Prostate gland (tissue), 2 donors: ENCODE results near the gene SLC25A44. TPM values are rescaled to one million over a fixed set of nuclear protein-coding genes. Genes with fewer than 3 reads are reported as not detected.

Experiments
- DNase-seq: peaks from one replicate; pipeline ENCODE4 v3.0.0-alpha.2; 2019; ENCODE audit warnings: low spot score
- H3K27ac ChIP-seq, 2 donors: fragments of 200-600 bp; sonication (generic); 2 replicates each; pipeline ENCODE4 v1.5.1; 2017 to 2019
- H3K27me3 ChIP-seq: fragments of 200-600 bp; sonication (generic); replicated peaks from 2 replicates; pipeline ENCODE4 v1.5.1; 2019; ENCODE audit not compliant: insufficient read depth
- H3K36me3 ChIP-seq, 2 donors: fragments of 200-600 bp; sonication (generic); 1 replicate in 1 of 2; 2 replicates in 1 of 2; pipeline versions ENCODE4 v1.5.1 to v1.8.1; 2017 to 2019
- H3K4me1 ChIP-seq: fragments of 200-600 bp; sonication (generic); replicated peaks from 2 replicates; pipeline ENCODE4 v1.5.1; 2019
- H3K4me3 ChIP-seq, 2 donors: fragments of 200-600 bp; sonication (generic); 2 replicates each; pipeline ENCODE4 v1.5.1; 2017 to 2019
- H3K9me3 ChIP-seq: fragments of 200-600 bp; sonication (generic); 2 replicates; pipeline ENCODE4 v1.5.1; 2017
- POLR2A ChIP-seq: fragments of 450-650 bp; IDR thresholded peaks from one replicate; pipeline ENCODE4 v1.6.1; 2016; ENCODE audit warnings: antibody characterized with exemption, mild to moderate bottlenecking
- POLR2AphosphoS5 ChIP-seq: sonication (generic); formaldehyde crosslinking; IDR thresholded peaks from one replicate; pipeline ENCODE4 v1.6.1; 2017; ENCODE audit warnings: antibody characterized with exemption
- WGBS: methylation state at CpG from one replicate; pipeline ENCODE4 v1.1.5; 2018; 5-methylcytosine and 5-hydroxymethylcytosine counted together
- intact Hi-C: fragments of 100-400 bp; cut with DNase I; formaldehyde crosslinking; loops from one replicate; pipeline ENCODE4 v1.14.2; 2022
- total RNA-seq, 2 donors: library from RNA; depleted of rRNA; stranded (reverse); fragments of >200 nt; gene quantifications; one replicate each; pipeline ENCODE4 v1.1.0, GENCODE V29; 2016
- TF ChIP-seq, protein P1 (sequence below), 4 experiments: fragments of 200-600 bp in 2 of 4; fragments of 450-650 bp in 2 of 4; sonication (generic) in 2 of 4; IDR thresholded peaks; 1 replicate in 3 of 4; 2 replicates in 1 of 4; pipeline ENCODE4 v1.5.1; 2016 to 2019; ENCODE audit warnings: antibody characterized with exemption in 4 of 4, mild to moderate bottlenecking in 2 of 4, moderate library complexity in 2 of 4

Gene SLC25A44
- total RNA-seq, 2 donors from 2014 or later = 14.2 to 16.5 TPM

GRCh38 chr1:156151093-156151688 lies 42.7 kb upstream of the SLC25A44 start:
- Histone ChIP-seq H3K27me3 (no peaks in the 10 kb centered on the region), H3K9me3 (no peaks in the 10 kb centered on the region), H3K27ac (no peak overlapping the region), H3K36me3 (no peaks in the 10 kb centered on the region), H3K4me1 (peaks cover 4% of the 10 kb centered on the region), H3K4me3 (no peak overlapping the region)
- no peak for DNase-seq
- intact Hi-C loops = no loop called here
- TF ChIP-seq POLR2AphosphoS5 (no peak), POLR2A (no peak)
- TF ChIP-seq, protein P1, sequence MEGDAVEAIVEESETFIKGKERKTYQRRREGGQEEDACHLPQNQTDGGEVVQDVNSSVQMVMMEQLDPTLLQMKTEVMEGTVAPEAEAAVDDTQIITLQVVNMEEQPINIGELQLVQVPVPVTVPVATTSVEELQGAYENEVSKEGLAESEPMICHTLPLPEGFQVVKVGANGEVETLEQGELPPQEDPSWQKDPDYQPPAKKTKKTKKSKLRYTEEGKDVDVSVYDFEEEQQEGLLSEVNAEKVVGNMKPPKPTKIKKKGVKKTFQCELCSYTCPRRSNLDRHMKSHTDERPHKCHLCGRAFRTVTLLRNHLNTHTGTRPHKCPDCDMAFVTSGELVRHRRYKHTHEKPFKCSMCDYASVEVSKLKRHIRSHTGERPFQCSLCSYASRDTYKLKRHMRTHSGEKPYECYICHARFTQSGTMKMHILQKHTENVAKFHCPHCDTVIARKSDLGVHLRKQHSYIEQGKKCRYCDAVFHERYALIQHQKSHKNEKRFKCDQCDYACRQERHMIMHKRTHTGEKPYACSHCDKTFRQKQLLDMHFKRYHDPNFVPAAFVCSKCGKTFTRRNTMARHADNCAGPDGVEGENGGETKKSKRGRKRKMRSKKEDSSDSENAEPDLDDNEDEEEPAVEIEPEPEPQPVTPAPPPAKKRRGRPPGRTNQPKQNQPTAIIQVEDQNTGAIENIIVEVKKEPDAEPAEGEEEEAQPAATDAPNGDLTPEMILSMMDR (IDR thresholded peaks at IDR 0.05) = no peak
- 75% methylated on average over 6 of the region's 6 CpGs for WGBS

- no peak for TF ChIP-seq POLR2A
- H3K4me3 ChIP-seq = no peak overlapping the region
- 47% methylated on average over 5 of the region's 5 CpGs for WGBS
- no peak for DNase-seq
- no peaks in the 10 kb centered on the region for H3K36me3 ChIP-seq
- intact Hi-C loops = no loop called here
- H3K9me3 ChIP-seq = no peaks in the 10 kb centered on the region
- peaks cover 4% of the 10 kb centered on the region for H3K4me1 ChIP-seq
- H3K27me3 ChIP-seq = no peaks in the 10 kb centered on the region
- peak overlapping the region in 1 of 2 donors; percentile 81 for H3K27ac ChIP-seq
Measured at GRCh38 chr1:156152628-156153027, 41.3 kb upstream of the SLC25A44 start.

DNA sequence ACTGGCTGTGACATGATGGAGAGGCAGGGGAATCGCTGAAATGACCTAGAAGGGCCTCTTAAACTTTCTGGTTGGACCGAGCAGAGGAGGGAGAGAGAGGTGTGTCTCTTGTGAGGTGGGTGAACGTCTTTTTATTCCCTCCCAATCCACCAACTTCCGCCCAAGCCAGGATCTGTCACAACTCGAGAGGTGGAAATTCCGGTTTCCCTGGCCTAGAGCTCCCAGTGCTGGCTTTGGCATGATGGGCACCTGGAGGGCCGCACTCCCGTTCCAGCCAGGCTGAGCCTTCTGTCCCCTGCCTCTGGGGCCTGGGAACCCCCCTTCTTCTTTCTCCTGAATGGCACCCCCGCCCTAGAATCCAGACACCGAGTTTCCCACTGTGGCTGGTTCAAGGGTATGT lies 40.5 kb upstream of the SLC25A44 start, which contains the start of gene SEMA4A:
Gene SEMA4A, plus strand, starts transcription at position 224 of the 400 bp plus-strand sequence. CDS start 994 bp downstream, outside the sequence.
- Histone ChIP-seq H3K9me3 (no peaks in the 10 kb centered on the region), H3K4me1 (peaks cover 4% of the 10 kb centered on the region), H3K27me3 (no peaks in the 10 kb centered on the region), H3K4me3 (peak within 1 kb of the TSS; percentile 25 to 36), H3K27ac (peak within 1 kb of the TSS; percentile 49 to 81), H3K36me3 (no peaks in the 10 kb centered on the region)
- peak; percentile 89 for DNase-seq
- 46% methylated on average over 10 of the region's 10 CpGs for WGBS
- TF ChIP-seq, protein P1 (IDR thresholded peaks at IDR 0.05) = no peak
- TF ChIP-seq POLR2A (peak; percentile 36), POLR2AphosphoS5 (peak; percentile 91)
- intact Hi-C loops = no loop called here

- peak overlapping the region; percentile 25 to 36 for H3K4me3 ChIP-seq
- intact Hi-C loops = no loop called here
- H3K27ac ChIP-seq = peak overlapping the region; percentile 49 to 81
- TF ChIP-seq POLR2A = peak; percentile 10
- TF ChIP-seq POLR2AphosphoS5 = no peak
- 49% methylated on average over 11 of the region's 11 CpGs for WGBS
- H3K36me3 ChIP-seq = no peaks in the 10 kb centered on the region
- H3K4me1 ChIP-seq = peaks cover 4% of the 10 kb centered on the region
- H3K9me3 ChIP-seq = no peaks in the 10 kb centered on the region
- no peaks in the 10 kb centered on the region for H3K27me3 ChIP-seq
- DNase-seq = no peak
Measured at GRCh38 chr1:156154317-156154749, 39.6 kb upstream of the SLC25A44 start.

- no peak overlapping the region for H3K4me3 ChIP-seq
- 70% methylated on average over 12 of the region's 12 CpGs for WGBS
Measured at GRCh38 chr1:156155756-156156510, 38.0 kb upstream of the SLC25A44 start.

More at GRCh38 chr1:156155756-156156510, 38.0 kb upstream of the SLC25A44 start:
- Histone ChIP-seq H3K9me3 (no peaks in the 10 kb centered on the region), H3K4me1 (peaks cover 4% of the 10 kb centered on the region), H3K27me3 (no peaks in the 10 kb centered on the region), H3K36me3 (no peaks in the 10 kb centered on the region), H3K27ac (no peak overlapping the region)
- intact Hi-C loops = no loop called here
- DNase-seq = no peak
- TF ChIP-seq POLR2A (no peak), POLR2AphosphoS5 (no peak)
- TF ChIP-seq, protein P1 (IDR thresholded peaks at IDR 0.05) = no peak
